CD4-positive, alpha-beta T cell treated with Interleukin-6 at 100 ng/mL for 8 hours (primary cell): Measurements from ENCODE around the gene CCL27.

ENCODE experiments used
- DNase-seq: peaks from one replicate; pipeline ENCODE4 v3.0.0-alpha.2; 2020; ENCODE audit warnings: mixed read lengths, low spot score

The CCL27 gene

DNA sequence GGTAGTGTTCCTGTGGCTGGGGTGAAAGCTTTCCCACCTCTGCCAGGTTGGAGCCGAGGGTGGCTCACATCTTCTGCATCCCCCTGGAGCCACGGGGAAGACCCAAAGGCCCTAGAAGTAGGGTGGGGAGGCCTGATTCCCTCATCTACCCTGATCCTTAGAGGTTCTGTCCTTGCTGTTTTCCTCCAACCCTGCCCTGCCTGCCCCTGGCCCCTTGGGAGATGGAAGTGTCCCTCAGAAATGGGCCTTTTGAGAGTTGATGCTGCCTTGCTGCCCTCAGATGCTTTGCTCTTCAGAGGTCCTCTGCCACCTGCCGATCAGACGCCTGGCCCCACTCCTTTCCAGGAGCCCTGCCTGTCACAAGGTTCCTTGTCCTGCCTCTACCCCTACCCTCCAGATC is 22.4 kb upstream of the CCL27 start:
- no peak for DNase-seq

DNA sequence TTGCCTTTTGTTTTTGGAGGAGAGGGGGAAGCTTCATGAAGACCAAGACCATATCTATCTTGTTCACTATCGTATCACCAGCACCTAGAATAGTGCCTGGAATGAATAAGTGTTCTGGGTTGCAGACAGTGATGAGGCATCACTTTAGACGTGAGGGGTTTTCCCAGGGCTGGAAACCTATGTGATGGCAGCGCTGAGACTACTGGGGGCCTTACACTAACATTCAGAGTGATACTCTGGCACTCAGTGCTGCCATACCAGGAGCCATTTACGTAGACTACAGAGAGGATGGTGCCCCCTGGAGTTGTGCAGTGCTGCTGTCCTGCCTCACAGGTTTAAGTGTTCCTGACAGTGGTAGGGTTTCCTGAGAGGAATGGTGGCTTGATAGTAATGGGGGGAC is 21.7 kb upstream of the CCL27 start:
- DNase-seq, result no peak

DNA sequence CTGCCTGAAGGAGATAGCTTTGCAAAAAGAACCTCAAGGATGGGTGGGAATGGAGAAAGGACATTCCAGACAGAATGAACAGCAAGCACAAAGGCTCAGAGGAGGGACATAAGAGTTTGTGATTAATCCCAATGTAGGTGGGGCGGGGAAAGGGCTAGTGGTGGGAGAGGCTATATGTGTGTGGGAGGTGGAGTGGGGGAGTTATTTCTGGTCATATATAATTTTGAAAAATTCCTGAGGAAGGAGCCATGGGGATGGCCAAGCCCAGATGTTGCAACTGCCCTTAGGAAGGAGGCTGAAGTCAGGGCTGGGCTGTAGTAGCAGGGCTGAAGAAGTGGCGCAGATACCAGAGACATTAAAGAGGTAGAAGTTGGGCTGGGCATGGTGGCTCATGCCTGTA is 13.4 kb upstream of the CCL27 start:
- DNase-seq, result no peak

DNA sequence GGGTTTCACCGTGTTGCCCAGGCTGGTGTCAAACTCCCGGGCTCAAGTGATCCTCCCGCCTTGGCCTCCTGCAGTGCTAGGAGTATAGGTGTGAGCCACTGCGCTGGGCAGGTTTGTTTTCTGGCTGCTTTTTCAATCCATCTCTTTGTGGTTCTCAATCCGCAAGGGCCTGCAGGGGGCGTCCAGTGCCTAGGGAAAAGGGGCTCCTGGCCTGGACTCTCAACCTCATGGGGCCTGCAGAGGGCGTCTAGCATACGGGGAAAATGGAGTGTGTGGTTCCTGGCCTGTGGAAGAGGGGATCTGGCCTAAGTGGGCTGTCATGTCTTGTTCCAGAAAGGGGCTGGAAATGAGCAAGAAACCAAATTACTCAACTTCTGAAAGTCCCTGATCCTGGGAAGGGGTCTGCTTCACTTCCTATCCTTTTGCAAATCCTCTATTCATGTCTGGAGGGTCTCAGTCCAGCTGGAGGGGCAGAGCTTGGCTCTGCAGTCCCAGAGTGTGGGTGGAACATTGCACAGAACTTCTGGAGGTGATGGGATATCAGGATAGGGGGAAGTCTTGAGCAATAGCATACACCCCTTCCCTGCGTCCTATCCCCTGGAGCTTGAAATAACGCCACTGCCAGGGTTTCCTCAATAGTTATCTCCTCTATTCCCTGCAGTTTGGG is 12.7 kb upstream of the CCL27 start:
- DNase-seq, result peak; percentile 54

DNA sequence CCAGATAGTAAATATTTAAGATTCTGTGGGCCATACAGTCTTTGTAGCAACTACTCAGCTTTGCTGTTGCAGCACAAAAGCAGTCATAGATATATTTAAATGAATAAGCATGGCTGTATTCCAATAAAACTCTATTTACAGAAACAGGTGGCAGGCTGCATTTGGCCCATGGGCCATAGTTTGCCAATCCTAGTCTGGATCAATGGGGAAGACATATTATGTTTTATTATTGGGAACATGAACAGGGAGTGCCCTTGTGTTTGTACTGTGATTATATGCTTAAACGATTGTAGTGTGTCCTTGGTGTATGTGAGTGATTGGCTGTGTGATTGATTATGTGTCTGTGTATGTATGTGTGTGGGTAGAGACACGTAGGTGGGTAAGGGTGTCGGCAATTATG is 12.0 kb upstream of the CCL27 start:
- no peak for DNase-seq

DNA sequence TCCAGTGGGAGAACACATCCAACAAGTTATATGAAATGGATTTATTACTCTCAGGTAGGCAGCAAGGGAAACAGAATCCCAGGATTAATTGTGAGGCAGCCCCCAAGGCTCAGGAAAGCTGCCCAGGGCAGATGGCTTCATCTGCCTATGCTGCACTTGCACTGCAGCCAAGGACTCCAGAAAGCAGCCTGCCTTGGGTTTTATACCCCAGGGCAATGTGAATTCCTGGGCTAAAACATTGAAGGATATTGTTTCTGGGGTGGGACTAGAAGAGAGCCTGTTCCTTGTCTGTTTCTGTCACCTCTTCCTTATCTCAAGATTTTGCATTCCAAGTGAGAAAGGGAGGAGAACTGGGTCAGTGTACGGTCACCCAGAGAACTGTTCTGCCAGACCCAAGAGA is 8.8 kb upstream of the CCL27 start:
- DNase-seq, result no peak

DNA sequence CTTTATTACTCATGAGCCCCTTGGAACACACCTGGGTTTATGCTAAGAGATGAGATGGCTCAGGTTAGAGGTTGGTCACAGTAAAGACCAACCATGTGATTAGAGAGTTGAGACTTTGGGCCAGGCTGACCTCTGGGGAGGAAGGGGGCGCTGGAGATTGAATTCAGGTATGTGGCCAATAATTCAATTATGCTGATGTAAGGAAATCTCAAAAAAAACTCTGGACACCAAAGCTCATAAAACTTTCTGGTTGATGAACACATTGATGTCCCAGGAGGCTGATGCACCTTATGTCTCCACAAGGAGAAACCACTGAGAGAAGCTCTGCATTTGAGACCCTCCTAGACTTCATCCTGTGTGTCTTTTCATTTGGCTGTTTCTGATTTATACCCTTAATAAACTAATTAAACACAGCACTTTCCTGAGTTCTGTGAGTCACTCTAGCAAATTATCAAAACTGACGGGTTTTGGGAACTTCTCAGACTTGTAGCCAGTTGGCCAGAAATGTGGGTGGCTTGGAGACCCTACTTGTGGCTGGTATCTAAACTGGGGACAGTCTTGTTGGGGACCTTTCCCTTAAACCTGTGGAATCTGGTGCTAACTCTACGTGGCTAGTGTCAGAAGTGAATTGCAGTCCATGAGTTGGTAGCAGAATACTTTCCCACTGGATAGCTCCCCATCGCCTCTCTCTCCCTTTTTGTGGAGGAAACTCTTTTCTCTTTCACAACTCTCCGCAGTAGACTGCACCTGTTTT is 7.5 kb upstream of the CCL27 start:
- no peak for DNase-seq

DNA sequence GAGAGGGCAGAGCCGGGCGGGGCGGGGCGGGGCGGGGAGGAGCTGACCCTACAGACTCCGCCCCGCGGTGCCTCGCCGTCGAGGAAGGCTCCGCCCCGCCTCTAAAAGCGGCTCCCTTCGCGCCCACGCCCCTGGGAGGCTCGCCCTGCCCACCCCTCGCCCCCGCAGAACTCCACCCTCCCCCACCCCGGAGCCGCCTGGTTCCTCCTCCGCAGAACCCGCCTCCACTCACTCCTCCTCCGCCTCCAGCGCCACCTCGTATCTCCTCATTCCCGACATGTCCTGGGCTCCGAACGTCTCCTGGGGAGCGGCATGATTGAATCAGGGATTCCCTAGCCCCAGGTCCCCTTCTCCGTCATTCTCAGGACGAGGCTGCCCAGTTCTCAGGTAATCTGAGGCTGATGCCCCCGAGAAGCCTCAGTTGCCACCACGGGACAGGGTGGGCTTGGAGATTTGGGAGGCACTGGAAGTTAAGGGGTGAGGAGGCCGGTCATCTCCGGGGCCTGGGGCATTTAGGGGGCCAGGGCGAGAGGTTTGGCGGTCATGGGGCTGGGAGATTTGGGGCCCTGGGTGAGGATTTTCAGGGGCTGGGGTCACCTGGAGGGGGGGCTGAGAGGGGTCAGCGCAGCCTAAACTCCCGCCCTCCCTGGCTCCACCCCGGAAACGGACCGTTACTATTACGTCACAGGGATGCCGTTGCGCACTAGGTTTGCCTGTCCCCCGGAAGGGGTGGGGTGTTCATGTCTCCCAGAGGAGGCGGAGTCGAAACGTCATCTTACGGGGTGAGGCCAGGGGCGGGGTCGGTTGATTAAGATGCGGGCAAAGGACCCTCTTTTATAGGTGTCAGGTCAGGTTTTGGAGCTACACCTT is 3.2 kb upstream of the CCL27 start:
- DNase-seq, result peak; percentile 92

DNA sequence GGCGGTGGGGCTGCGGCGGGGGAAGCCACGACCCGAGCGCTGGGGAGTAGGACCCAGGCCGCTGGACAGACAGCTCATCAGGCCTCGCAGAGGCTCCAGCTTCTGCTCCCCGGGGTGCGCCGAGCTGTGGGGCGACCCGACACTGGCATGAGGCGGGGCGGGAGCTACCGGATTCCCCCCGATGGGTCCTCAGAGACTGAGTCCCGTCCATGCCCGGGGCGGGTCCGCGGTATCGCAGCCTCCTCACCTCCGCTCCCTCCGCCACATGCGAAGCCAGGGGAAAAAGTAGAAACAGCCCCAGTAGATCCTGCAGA is 2.6 kb upstream of the CCL27 start:
- DNase-seq, result no peak

DNA sequence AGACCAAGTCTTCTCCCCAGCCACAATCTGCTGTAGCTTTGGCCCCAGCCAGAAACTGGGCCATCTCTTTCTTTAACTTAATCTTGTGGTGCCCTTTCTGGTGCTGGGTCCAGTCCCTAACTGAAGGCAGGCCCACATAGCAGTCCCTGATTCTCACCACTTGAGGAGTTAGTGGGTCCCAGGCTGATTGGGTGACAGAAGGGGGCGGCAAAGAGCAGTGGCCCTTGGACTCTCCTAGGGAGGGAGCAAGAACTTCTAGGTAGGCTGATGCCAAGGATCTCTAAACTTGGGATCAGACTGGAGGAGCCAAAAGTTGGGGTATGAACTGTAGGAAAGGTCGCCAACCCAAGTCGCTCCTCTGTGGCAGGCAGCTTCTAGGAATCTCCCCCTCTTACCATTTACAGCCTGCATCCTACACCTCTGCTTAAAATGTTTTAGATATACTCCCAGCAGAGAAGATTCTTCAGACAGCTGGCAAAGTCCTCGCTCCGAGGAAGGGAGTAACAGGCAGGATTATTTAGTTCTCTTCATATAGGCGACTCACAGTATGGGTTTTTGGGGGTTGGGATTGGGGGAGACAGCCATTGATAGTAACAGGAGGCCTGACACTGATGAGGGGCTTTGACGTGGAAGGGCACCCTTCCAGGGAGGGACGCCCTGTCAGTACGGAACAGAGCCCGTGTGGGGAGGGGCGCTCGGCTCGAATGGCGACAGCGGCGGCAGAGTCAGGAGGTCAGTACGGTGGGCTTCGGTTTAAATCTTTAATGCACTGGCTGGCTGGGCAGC is 2.0 kb upstream of the CCL27 start:
- DNase-seq, result peak; percentile 63

DNA sequence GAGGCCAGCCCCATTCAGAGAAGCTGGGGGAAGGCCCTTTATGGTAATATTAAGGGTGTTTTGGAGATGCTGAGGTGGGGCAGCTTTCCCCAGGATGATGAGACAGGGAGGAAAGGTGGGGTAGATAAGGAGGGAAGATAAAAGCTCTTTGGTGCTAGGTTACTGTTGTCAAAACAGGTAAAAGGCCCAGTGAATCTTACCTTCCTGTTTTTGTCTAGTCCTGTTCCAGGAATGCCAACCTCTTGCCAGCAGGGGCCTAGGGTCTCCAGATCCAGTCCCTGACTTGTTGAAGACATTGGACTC is 797 bp upstream of the CCL27 start:
- peak; percentile 55 for DNase-seq

DNA sequence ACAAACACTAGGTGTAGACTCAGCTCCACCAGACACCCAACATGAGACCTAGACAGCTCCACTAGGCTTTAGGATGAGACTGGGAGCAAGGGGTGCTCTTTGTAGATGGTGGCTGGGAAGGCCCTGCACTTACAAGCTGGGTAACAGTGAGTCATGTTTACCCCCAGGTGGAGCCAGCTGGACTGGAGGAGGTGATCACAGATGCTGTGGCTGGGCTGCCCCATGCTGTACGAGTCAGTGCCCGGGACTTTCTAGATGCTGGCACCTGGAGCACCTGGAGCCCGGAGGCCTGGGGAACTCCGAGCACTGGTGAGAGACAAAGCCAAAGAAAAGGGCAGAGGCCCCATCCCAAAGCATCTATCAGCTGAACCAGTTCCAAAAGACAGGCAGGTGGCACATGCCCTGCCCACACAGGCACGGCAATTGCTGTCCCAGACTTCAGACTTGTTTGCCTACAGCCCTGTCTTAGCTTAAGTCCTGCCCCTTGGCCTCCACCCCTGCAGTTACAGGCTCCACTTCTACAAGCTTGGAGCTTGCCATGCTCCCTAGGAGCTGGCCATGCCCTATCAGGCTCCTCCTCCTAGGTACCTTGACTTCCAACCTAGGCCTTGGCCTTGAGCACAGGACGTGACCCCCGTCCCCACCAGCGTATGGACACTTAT is 2.7 kb downstream of the CCL27 start:
- no peak for DNase-seq

DNA sequence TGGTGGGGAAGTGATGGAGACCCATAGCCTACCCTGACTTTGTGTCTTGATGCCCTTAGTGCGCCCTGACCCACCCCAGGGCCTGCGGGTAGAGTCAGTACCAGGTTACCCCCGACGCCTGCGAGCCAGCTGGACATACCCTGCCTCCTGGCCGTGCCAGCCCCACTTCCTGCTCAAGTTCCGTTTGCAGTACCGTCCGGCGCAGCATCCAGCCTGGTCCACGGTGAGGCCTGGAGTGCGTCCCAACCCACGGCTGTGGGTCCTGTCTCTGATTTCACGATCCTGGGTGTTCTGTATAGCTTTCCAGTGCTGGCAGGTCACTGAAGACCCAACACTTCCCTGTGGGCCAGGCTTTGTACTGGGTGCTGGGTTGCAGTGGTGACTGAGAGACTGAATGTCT is 4.0 kb downstream of the CCL27 start:
- no peak for DNase-seq

DNA sequence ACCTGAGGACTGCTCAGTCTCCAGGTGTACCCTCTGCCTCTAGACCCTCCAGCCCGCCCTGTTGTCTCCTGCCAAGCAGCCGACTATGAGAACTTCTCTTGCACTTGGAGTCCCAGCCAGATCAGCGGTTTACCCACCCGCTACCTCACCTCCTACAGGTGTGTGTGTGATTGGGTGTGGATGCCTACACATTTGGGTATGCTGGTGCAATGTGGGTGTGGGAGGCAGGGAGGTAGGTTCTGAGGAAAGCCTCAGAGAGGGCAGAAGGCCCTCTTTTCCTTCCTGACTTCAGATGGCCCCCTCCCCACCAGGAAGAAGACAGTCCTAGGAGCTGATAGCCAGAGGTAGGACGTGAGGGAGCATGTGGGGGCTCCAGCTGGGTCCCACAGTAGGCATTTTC is 5.5 kb downstream of the CCL27 start:
- no peak for DNase-seq

DNA sequence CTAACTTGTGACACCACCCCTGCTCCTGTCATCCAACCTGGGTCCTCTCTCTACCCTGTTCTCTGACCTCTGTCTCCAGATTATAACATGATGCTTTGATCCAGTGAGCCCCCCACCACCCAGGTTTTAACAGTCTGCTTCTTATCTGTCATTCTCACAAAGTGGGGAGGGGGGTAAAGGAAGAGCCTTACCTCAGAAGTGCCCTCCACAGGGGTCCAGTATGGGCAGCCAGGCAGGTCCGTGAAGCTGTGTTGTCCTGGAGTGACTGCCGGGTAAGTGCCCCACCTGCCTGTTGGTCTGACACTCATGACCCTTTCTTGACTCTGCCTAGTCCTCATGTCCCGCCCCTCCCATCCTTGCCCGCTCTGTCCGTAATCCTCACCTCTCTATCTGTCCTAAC is 7.1 kb downstream of the CCL27 start:
- no peak for DNase-seq

DNA sequence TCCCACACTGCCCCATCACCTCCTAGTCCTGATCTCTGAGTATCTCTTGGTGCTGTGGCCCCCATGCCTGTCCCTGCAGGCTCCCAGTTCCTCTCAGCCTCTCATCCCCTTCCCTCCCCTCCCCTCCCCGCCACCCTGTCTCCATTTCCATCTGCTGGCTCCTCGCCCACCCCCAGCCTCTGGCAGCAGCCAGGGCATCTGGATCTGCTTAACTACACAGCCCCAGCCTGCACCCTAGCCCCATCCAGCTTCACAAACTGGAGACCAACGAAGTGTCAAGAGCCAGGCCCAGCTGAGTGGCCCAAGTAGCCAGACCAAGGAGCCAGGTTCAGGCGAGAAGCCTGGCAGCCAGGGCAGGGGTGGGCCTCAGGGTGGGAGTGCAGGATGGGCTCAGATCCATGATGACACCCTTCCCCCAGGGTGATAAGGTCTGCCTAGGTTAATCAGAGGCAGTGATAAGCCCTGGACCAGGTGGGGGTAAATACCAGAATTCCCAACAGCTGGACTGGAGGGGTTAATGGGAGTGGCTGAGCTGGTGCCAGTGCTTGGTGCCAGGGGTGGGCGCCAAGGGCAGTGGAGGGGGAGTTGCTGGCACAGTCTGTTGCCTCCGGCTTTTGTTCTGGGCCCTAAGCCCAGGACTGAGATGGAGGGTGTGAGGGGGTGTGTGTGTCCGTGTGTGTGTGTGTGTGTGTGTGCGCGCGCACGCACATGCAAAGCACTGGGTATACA is 8.0 kb downstream of the CCL27 start:
- no peak for DNase-seq

DNA sequence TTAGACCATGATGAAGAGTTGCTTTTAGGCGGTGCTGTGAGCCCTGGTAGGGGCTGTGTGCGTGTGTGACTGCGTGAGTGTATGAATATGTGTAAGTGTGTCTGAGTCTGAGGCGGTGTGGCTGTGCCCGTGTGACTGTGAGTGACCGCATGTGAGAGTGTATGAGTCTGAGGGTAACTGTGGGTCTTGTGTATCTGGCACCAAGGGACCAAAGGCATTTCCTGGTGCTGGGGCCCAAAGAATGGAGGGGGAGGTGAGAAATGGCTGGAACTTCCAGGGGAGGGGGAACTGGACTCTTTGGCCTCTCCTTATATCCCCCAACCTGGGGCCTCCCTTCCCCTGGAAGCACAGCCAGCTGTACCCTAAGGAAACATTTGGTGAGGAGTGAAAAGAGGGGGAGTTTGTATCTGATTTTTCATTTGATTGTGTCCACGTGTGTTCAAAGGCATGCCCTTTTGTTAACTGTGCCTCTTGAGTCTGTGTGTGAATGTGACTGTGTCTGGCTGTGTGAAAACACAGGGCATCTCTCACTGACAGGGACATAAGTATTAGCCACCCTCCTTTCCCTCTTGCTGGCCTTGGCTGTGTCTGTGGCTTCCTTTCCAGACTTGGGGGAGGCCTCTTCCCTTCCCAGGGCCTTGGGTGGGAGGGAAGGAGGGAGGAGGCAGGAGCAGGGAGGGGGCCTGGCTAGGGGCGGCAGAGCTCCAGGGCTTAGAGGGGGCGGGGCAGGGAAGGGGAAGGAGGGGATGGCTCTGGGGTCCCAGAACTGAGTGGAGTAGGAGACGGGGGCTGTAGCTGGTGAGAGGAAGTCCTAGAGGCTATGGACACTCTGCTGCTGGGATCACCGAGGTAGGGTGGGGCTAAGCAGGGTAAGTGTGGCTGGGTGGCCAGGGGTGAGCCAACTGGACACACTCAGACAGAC is 9.0 kb downstream of the CCL27 start:
- no peak for DNase-seq

DNA sequence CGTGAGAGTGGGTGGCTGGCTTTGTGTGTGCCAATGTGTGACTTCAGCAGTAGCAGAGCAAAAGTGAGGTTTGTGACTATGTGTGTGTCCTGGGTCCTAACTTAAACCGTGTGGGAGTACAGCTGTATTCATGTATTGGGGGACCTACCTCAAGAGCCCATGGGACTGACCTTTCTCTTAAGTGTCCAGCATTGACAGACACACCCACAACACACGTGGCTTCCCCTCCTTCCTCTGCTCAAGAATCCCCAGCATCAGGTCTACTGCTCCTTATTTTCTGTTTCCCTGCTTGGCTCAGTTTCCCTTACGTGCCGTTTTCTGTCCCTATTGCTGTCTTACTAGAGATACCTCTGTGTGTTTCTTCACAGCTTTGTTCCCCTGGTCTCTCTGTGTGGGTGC is 9.9 kb downstream of the CCL27 start:
- no peak for DNase-seq

DNA sequence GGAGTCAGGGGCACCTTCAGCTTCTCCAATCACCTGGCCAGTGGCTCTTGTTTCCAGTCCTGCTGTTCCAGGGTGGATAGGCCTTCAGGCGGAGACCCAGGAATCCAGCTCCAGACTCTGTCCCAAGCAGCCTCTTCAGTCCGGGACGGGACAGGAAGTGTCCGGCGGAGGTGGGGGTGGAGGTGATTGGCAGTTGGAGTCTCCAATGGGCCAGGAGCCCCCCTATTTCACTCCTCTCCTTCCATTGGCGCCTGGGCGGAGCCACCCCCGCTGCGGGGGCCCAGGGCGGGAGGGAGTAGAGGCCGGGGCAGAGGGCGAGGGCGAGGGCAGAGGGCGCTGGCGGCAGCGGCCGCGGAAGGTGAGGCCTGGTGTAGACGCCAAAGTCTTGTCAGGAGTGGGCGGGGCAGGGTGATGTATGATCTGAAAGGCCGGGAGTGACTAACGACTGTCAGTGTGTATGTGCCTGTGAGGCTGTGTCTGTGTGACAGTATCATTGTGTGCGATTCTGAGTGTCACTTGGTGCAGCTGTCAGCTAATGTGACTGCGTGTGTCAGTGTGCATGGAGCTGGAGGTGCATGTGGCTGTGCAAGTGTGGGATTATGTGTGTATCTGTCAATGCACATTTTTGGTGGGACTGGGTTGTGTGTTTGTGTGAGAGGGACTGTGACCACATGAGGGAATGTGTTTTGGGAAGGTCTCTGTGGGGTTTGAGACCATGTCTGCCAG is 10.4 kb downstream of the CCL27 start, which contains the start of gene IL11RA:
TSS of gene IL11RA (plus strand) at position 310 of the 726 bp plus-strand sequence. CDS start 3,033 bp downstream, outside the sequence.
- peak; percentile 32 for DNase-seq
